IPS-18c (cell line): ENCODE measurements around the gene LRRC4B.
A peak's percentile ranks its signal among the peaks of the same experiment; 100 is the strongest.

Source experiments
- H3K4me3 ChIP-seq: 2 replicates; pipeline ENCODE4 v1.7.0; 2013; ENCODE audit warnings: low read depth, mild to moderate bottlenecking, low read length, moderate library complexity; ENCODE audit not compliant: insufficient read depth
- H3K9me3 ChIP-seq: one replicate; pipeline ENCODE4 v1.6.1; 2013; ENCODE audit warnings: mild to moderate bottlenecking, low read length, moderate library complexity; ENCODE audit not compliant: control insufficient read depth, insufficient read depth

The LRRC4B gene

GRCh38 chr19:50558039-50558438 is 10.2 kb downstream of the LRRC4B start:
- Histone ChIP-seq H3K9me3 (no peaks in the 10 kb centered on the region), H3K4me3 (no peak overlapping the region)

GRCh38 chr19:50557009-50557613 is 11.1 kb downstream of the LRRC4B start:
- Histone ChIP-seq H3K4me3 (peak overlapping the region; percentile 80), H3K9me3 (no peaks in the 10 kb centered on the region)

GRCh38 chr19:50556282-50557008 is 11.8 kb downstream of the LRRC4B start:
- Histone ChIP-seq H3K9me3 (no peaks in the 10 kb centered on the region), H3K4me3 (peak overlapping the region; percentile 80)

- Histone ChIP-seq H3K9me3 (peaks cover 2% of the 10 kb centered on the region), H3K4me3 (peak overlapping the region; percentile 80)
These were observed 12.6 kb downstream of the LRRC4B start for GRCh38 chr19:50555450-50556281.

- peaks cover 2% of the 10 kb centered on the region for H3K9me3 ChIP-seq
- H3K4me3 ChIP-seq: no peak overlapping the region
These were observed 13.2 kb downstream of the LRRC4B start for GRCh38 chr19:50555033-50555432.

- no peak overlapping the region for H3K4me3 ChIP-seq
- peaks cover 2% of the 10 kb centered on the region for H3K9me3 ChIP-seq
These were observed 14.0 kb downstream of the LRRC4B start for GRCh38 chr19:50554212-50554611.

- peaks cover 2% of the 10 kb centered on the region for H3K9me3 ChIP-seq
- no peak overlapping the region for H3K4me3 ChIP-seq
These were observed 15.0 kb downstream of the LRRC4B start for GRCh38 chr19:50553134-50553703.

GRCh38 chr19:50552540-50552939 is 15.7 kb downstream of the LRRC4B start:
- Histone ChIP-seq H3K4me3 (no peak overlapping the region), H3K9me3 (peaks cover 2% of the 10 kb centered on the region)

- Histone ChIP-seq H3K9me3 (peaks cover 2% of the 10 kb centered on the region), H3K4me3 (peak overlapping the region; percentile 57)
These were observed 16.5 kb downstream of the LRRC4B start for GRCh38 chr19:50551715-50552187.

- H3K9me3 ChIP-seq: peaks cover 2% of the 10 kb centered on the region
- peak overlapping the region; percentile 57 for H3K4me3 ChIP-seq
These were observed 17.1 kb downstream of the LRRC4B start for GRCh38 chr19:50551034-50551714.

GRCh38 chr19:50550594-50550966 is 17.7 kb downstream of the LRRC4B start:
- H3K9me3 ChIP-seq: peaks cover 2% of the 10 kb centered on the region
- peak overlapping the region; percentile 57 for H3K4me3 ChIP-seq

- Histone ChIP-seq H3K9me3 (peaks cover 2% of the 10 kb centered on the region), H3K4me3 (peak overlapping the region; percentile 57; the same call in 1 of the 2 replicates)
These were observed 18.2 kb downstream of the LRRC4B start for GRCh38 chr19:50549927-50550593.

- Histone ChIP-seq H3K9me3 (peaks cover 2% of the 10 kb centered on the region), H3K4me3 (no peak overlapping the region)
These were observed 18.9 kb downstream of the LRRC4B start for GRCh38 chr19:50549059-50549926.

GRCh38 chr19:50548191-50549058 is 19.8 kb downstream of the LRRC4B start:
- H3K9me3 ChIP-seq: peaks cover 2% of the 10 kb centered on the region
- no peak overlapping the region for H3K4me3 ChIP-seq
